CD14-positive monocyte (primary cell): ENCODE data around the gene BCAP31. TPM values are rescaled to one million over a fixed set of nuclear protein-coding genes. Genes with fewer than 3 reads are reported as not detected.

Source experiments
- DNase-seq, 3 donors: peaks; one replicate each; pipeline ENCODE4 v3.0.0-alpha.2; 2011 to 2022
- H2AFZ ChIP-seq: 2 replicates; pipeline ENCODE4 v1.6.0; 2012; ENCODE audit warnings: mild to moderate bottlenecking, low read depth, low read length, inconsistent platforms; ENCODE audit not compliant: insufficient read depth, poor library complexity, severe bottlenecking
- H3K27ac ChIP-seq, 2 donors: 1 replicate in 1 of 2; 2 replicates in 1 of 2; pipeline ENCODE4 v1.5.1; 2012 to 2013; ENCODE audit warnings: low read length in 2 of 2, control low read depth in 1 of 2, inconsistent platforms in 1 of 2, low read depth in 1 of 2, mild to moderate bottlenecking in 1 of 2
- H3K27me3 ChIP-seq, 2 donors: one replicate each; pipeline versions ENCODE4 v1.6.0 to v1.6.1; 2011 to 2013; ENCODE audit warnings: low read length in 2 of 2; ENCODE audit not compliant: control insufficient read depth in 2 of 2, insufficient read depth in 2 of 2
- H3K36me3 ChIP-seq, 2 donors: replicated peaks in 1 of 2; 1 replicate in 1 of 2; 2 replicates in 1 of 2; pipeline versions ENCODE4 v1.5.1 to v1.6.1; 2012 to 2013; ENCODE audit warnings: low read length in 2 of 2, control low read depth in 1 of 2, inconsistent platforms in 1 of 2, mild to moderate bottlenecking in 1 of 2; ENCODE audit not compliant: insufficient read depth in 2 of 2, control insufficient read depth in 1 of 2
- H3K4me1 ChIP-seq, 2 donors: 1 replicate in 1 of 2; 2 replicates in 1 of 2; pipeline versions ENCODE4 v1.5.1 to v1.6.1; 2012 to 2013; ENCODE audit warnings: low read length in 2 of 2, control low read depth in 1 of 2, inconsistent platforms in 1 of 2, mild to moderate bottlenecking in 1 of 2, moderate library complexity in 1 of 2; ENCODE audit not compliant: insufficient read depth in 2 of 2, control insufficient read depth in 1 of 2
- H3K4me2 ChIP-seq: replicated peaks from 2 replicates; pipeline ENCODE3; 2012; ENCODE audit warnings: low read length, moderate library complexity, mild to moderate bottlenecking; ENCODE audit not compliant: poor library complexity, severe bottlenecking; ENCODE audit errors: extremely low read depth
- H3K4me3 ChIP-seq, 3 experiments: fragments of 200-600 bp in 1 of 3; sonication (generic) in 1 of 3; replicated peaks in 1 of 3; 1 replicate in 2 of 3; 2 replicates in 1 of 3; pipeline ENCODE4 v1.5.1; 2011 to 2013; ENCODE audit warnings: low read length in 3 of 3, mild to moderate bottlenecking in 3 of 3, control low read depth in 2 of 3, low read depth in 2 of 3, inconsistent platforms in 1 of 3, moderate library complexity in 1 of 3
- H3K79me2 ChIP-seq: 2 replicates; pipeline ENCODE4 v1.6.0; 2012; ENCODE audit warnings: mild to moderate bottlenecking, control low read depth, inconsistent platforms, low read length, moderate library complexity; ENCODE audit not compliant: insufficient read depth
- H3K9ac ChIP-seq: 2 replicates; pipeline ENCODE4 v1.6.0; 2017; ENCODE audit warnings: low read length, mild to moderate bottlenecking; ENCODE audit not compliant: insufficient read depth, poor library complexity, severe bottlenecking
- H3K9me3 ChIP-seq, 2 donors: replicated peaks in 1 of 2; 1 replicate in 1 of 2; 2 replicates in 1 of 2; pipeline versions ENCODE4 v1.5.1 to v1.6.1; 2012 to 2013; ENCODE audit warnings: low read length in 2 of 2, control low read depth in 1 of 2; ENCODE audit not compliant: control insufficient read depth in 1 of 2, insufficient read depth in 1 of 2
- H4K20me1 ChIP-seq: 2 replicates; pipeline ENCODE4 v1.6.0; 2012; ENCODE audit warnings: mild to moderate bottlenecking, low read length, control low read depth, moderate library complexity; ENCODE audit not compliant: insufficient read depth
- H3K27ac Mint-ChIP-seq, 7 donors: one replicate each; pipeline ENCODE4 v1.8.0; 2020; ENCODE audit warnings: mild to moderate bottlenecking in 7 of 7, mixed read lengths in 7 of 7, moderate library complexity in 6 of 7, inconsistent platforms in 2 of 7
- H3K27me3 Mint-ChIP-seq, 3 donors: one replicate each; pipeline ENCODE4 v1.8.0; 2021 to 2022; ENCODE audit warnings: low read depth in 3 of 3, mild to moderate bottlenecking in 3 of 3, mixed read lengths in 3 of 3, moderate library complexity in 3 of 3, inconsistent platforms in 1 of 3
- H3K36me3 Mint-ChIP-seq, 2 donors: one replicate each; pipeline ENCODE4 v1.8.0; 2020; ENCODE audit warnings: mixed read lengths in 2 of 2, inconsistent platforms in 1 of 2, mild to moderate bottlenecking in 1 of 2
- H3K4me1 Mint-ChIP-seq: one replicate; pipeline ENCODE4 v1.8.0; 2020; ENCODE audit warnings: mild to moderate bottlenecking, mixed read lengths
- H3K4me3 Mint-ChIP-seq, 2 donors: one replicate each; pipeline ENCODE4 v1.8.0; 2020; ENCODE audit warnings: mild to moderate bottlenecking in 2 of 2, mixed read lengths in 2 of 2, moderate library complexity in 1 of 2
- H3K9me3 Mint-ChIP-seq, 7 donors: one replicate each; pipeline ENCODE4 v1.8.0; 2020 to 2022; ENCODE audit warnings: mixed read lengths in 7 of 7, mild to moderate bottlenecking in 6 of 7, moderate library complexity in 6 of 7, inconsistent platforms in 2 of 7
- WGBS: methylation state at CpG from one replicate; pipeline ENCODE4 v1.1.5; 2013; ENCODE audit warnings: missing lambda C conversion rate; ENCODE audit not compliant: insufficient coverage; 5-methylcytosine and 5-hydroxymethylcytosine counted together
- intact Hi-C, 2 donors: fragments of 100-400 bp; cut with micrococcal nuclease; formaldehyde crosslinking; loops; one replicate each; pipeline versions ENCODE4 v1.15.0 to v1.15.1; 2023
- polyA plus RNA-seq, 3 donors: library from polyadenylated mRNA; depleted of rRNA in 1 of 3; unstranded in 2 of 3; stranded (reverse) in 1 of 3; fragments of 300-500 nt in 2 of 3; fragments of >200 nt in 1 of 3; fragmentation: Illumina TruSeq in 2 of 3; gene quantifications; 1 replicate in 2 of 3; 2 replicates in 1 of 3; pipeline ENCODE4 v1.2.3, GENCODE V29; 2012 to 2021
- TF ChIP-seq, protein P1 (sequence below): fragments of 200-600 bp; IDR thresholded peaks from one replicate; pipeline ENCODE4 v1.8.0; 2022; ENCODE audit warnings: antibody characterized with exemption, mild to moderate bottlenecking

The BCAP31 gene
- polyA plus RNA-seq, 3 donors = 139 to 294 (median 288) TPM

DNA sequence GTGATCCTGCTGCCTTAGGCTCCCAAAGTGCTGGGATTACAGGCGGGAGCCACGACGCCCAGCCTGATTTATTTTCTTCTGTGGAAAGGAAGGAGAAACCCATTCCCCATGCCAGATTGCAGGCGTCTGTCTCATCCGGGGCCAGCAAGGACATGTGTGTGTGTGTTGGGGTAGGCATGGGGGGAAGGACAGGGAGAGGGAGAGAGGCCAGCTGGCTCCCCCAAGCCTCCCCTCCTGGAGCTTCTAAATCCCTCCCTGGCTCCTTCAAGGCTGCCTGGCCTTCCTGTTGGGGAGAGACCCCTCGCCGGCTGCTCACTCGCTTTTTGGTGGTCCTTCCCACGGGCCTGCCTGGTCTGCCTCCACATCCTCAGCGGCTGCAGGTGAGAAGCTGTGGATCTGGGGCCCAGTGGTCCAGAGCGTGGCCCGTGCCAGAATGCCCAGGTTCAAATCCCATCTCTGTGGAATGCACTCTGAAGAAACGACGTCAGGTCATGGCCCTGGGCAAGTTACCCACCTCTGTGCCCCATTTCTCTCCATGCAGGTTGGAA lies 38.5 kb upstream of the BCAP31 start:
- H3K4me2 ChIP-seq = no peak overlapping the region
- Mint-ChIP-seq H3K9me3 (peaks cover 0 to 3% (median 0%) of the 10 kb centered on the region in 7 donors), H3K4me1 (peaks cover 19% of the 10 kb centered on the region), H3K27me3 (peaks cover 0 to 21% (median 12%) of the 10 kb centered on the region in 3 donors), H3K4me3 (no peak overlapping the region), H3K27ac (no peak overlapping the region), H3K36me3 (no peaks in the 10 kb centered on the region)
- 100% methylated on average over 6 of the region's 14 CpGs for WGBS
- H4K20me1 ChIP-seq = no peaks in the 10 kb centered on the region
- no peak overlapping the region for H3K27ac ChIP-seq
- no peak overlapping the region for H3K9ac ChIP-seq
- intact Hi-C loops = loop anchor here (5.0 to 10.0 kb wide), 3 partner anchors 162 to 192 kb away; partner anchors contain the start of gene ARHGAP4 (in 1 of the 2)
- H2AFZ ChIP-seq = no peak overlapping the region
- H3K4me3 ChIP-seq = no peak overlapping the region
- peaks cover 0 to under 1% of the 10 kb centered on the region in 2 donors for H3K27me3 ChIP-seq
- DNase-seq = no peak
- no peaks in the 10 kb centered on the region for H3K36me3 ChIP-seq
- H3K4me1 ChIP-seq = peaks cover 0 to 5% of the 10 kb centered on the region in 2 donors
- TF ChIP-seq, protein P1, sequence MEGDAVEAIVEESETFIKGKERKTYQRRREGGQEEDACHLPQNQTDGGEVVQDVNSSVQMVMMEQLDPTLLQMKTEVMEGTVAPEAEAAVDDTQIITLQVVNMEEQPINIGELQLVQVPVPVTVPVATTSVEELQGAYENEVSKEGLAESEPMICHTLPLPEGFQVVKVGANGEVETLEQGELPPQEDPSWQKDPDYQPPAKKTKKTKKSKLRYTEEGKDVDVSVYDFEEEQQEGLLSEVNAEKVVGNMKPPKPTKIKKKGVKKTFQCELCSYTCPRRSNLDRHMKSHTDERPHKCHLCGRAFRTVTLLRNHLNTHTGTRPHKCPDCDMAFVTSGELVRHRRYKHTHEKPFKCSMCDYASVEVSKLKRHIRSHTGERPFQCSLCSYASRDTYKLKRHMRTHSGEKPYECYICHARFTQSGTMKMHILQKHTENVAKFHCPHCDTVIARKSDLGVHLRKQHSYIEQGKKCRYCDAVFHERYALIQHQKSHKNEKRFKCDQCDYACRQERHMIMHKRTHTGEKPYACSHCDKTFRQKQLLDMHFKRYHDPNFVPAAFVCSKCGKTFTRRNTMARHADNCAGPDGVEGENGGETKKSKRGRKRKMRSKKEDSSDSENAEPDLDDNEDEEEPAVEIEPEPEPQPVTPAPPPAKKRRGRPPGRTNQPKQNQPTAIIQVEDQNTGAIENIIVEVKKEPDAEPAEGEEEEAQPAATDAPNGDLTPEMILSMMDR = no peak
- no peaks in the 10 kb centered on the region for H3K9me3 ChIP-seq
- H3K79me2 ChIP-seq = no peaks in the 10 kb centered on the region

DNA sequence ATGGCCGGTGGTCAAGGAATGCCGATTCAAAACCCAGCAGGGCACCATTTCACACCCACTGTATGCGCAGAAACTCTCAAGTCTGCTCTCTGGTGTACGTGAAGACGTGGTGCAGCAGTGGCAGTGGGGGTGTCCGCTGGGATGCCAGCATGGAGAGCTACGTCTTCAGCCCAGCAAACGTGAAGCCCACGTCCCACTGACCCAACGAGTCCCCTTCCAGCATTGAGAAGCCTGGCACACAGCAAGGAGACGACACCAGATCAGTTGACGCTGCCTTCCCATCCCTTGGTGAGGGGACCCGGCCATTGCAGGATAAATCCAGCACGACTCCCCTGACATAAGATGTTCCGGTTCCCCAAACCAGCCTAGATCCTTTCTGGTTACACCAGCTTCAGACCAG lies 37.7 kb upstream of the BCAP31 start:
- Mint-ChIP-seq H3K36me3 (no peaks in the 10 kb centered on the region), H3K27ac (no peak overlapping the region), H3K27me3 (peaks cover 0 to 24% (median 12%) of the 10 kb centered on the region in 3 donors), H3K4me3 (no peak overlapping the region), H3K9me3 (peaks cover 0 to 3% (median 0%) of the 10 kb centered on the region in 7 donors), H3K4me1 (peaks cover 18% of the 10 kb centered on the region)
- WGBS = 87% methylated on average over 10 of the region's 15 CpGs
- DNase-seq = no peak
- TF ChIP-seq, protein P1 = no peak
- Histone ChIP-seq H3K79me2 (no peaks in the 10 kb centered on the region), H2AFZ (no peak overlapping the region), H3K27ac (no peak overlapping the region), H3K4me2 (no peak overlapping the region), H4K20me1 (no peaks in the 10 kb centered on the region), H3K9ac (no peak overlapping the region), H3K36me3 (no peaks in the 10 kb centered on the region), H3K9me3 (no peaks in the 10 kb centered on the region), H3K27me3 (peaks cover 0 to 5% of the 10 kb centered on the region in 2 donors), H3K4me3 (no peak overlapping the region), H3K4me1 (peaks cover 0 to 5% of the 10 kb centered on the region in 2 donors)
- intact Hi-C loops = loop anchor here (5.0 to 10.0 kb wide), 3 partner anchors 163 to 193 kb away; partner anchors contain the start of gene ARHGAP4 (in 1 of the 2)
